ENCODE measurements around the gene CHST1. TPM values are rescaled to one million over a fixed set of nuclear protein-coding genes. Genes with fewer than 3 reads are reported as not detected.

CHST1 gene
- total and polyA plus RNA-seq, 10 of the 15 experiments (the other 5 are each of a cell fraction or from before 2014, with no cell fraction given), result not detected

DNA sequence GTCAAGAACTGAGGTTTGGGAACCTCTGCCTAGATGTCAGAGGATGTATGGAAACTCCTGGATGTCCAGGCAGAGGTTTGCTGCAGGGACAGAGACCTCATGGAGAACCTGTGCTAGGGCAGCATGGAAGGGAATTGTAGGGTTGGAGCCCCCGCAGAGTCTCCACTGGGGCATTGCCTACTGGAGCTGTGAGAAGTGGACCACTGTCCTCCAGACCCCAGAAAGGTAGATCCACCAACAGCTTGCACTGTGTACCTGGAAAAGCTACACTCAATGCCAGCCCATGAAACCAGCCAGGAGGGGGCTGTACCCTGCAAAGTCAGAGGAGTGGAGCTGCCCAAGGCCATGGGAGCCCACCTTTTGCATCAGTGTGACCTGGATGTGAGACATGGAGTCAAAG is 29.5 kb downstream of the CHST1 start:
- RAD21 ChIA-PET (ENCODE audit: unreplicated experiment), result no interaction called here
- CTCF ChIA-PET, result no interaction called here
- SMC1A ChIA-PET (ENCODE audit: uncharacterized antibody, unreplicated experiment), result no interaction called here
- DNase-seq (ENCODE audit: low read depth, low spot score), result no peak
- POLR2A ChIA-PET, result no interaction called here
- in situ Hi-C loops (cut with MboI) (no loop called here), intact Hi-C loops (cut with micrococcal nuclease; ENCODE audit: unreplicated experiment) (no loop called here)
- TF ChIP-seq POLR2AphosphoS5 (IDR thresholded peaks at IDR 0.05; ENCODE audit: low read length), result no peak
- TF ChIP-seq SPI1 (IDR thresholded peaks at IDR 0.05; ENCODE audit: borderline replicate concordance, insufficient read depth, low read depth, low read length), result no peak
- TF ChIP-seq, protein P1, sequence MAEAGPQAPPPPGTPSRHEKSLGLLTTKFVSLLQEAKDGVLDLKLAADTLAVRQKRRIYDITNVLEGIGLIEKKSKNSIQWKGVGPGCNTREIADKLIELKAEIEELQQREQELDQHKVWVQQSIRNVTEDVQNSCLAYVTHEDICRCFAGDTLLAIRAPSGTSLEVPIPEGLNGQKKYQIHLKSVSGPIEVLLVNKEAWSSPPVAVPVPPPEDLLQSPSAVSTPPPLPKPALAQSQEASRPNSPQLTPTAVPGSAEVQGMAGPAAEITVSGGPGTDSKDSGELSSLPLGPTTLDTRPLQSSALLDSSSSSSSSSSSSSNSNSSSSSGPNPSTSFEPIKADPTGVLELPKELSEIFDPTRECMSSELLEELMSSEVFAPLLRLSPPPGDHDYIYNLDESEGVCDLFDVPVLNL (IDR thresholded peaks at IDR 0.05; ENCODE audit: low read depth, low read length), result no peak
- TF ChIP-seq TCF12 (IDR thresholded peaks at IDR 0.05; ENCODE audit: low read depth, low read length), result no peak
- no peak for TF ChIP-seq SIN3A (IDR thresholded peaks at IDR 0.05; ENCODE audit: low read depth, low read length)
- TF ChIP-seq MXI1 (IDR thresholded peaks at IDR 0.05; ENCODE audit: low read depth, low read length), result no peak
- no peak for TF ChIP-seq ESRRA (IDR thresholded peaks at IDR 0.05; ENCODE audit: low read length)
- H2AFZ ChIP-seq (ENCODE audit: control insufficient read depth, low read depth, low read length), result no peak overlapping the region
- no peaks in the 10 kb centered on the region for H4K20me1 ChIP-seq (ENCODE audit: control insufficient read depth, insufficient read depth)
- H3K4me3 ChIP-seq, result no peak overlapping the region
- no peak for ATAC-seq
- H3K4me2 ChIP-seq (ENCODE audit: control insufficient read depth, insufficient read depth), result no peak overlapping the region
- H3K79me2 ChIP-seq (ENCODE audit: control insufficient read depth, insufficient read depth, low read length), result no peaks in the 10 kb centered on the region
- no TSS peak for BruUV-seq (replicated peaks)
- no peaks in the 10 kb centered on the region for H3K9me3 ChIP-seq (replicated peaks; ENCODE audit: control insufficient read depth, insufficient read depth, low read length)
- 33% methylated on average over 1 of the region's 1 CpG for WGBS (ENCODE audit: insufficient coverage, insufficient replicate concordance, low lambda C conversion rate, missing lambda C conversion rate)
- H3K27ac ChIP-seq (ENCODE audit: control insufficient read depth, insufficient read depth), result no peak overlapping the region
- no peaks in the 10 kb centered on the region for H3K4me1 ChIP-seq (ENCODE audit: control insufficient read depth, insufficient read depth, low read length)
- no peak for FAIRE-seq
- H3K36me3 ChIP-seq (ENCODE audit: control insufficient read depth in 2 of 2, insufficient read depth in 2 of 2, low read length in 1 of 2), result no peaks in the 10 kb centered on the region
- H3K9ac ChIP-seq (ENCODE audit: control insufficient read depth, insufficient read depth, low read length), result no peak overlapping the region
- no peaks in the 10 kb centered on the region; a peak in 1 of 4 replicates for H3K27me3 ChIP-seq (replicated peaks in 1 of 2; ENCODE audit: control insufficient read depth in 2 of 2, insufficient read depth in 2 of 2, low read length in 1 of 2)

DNA sequence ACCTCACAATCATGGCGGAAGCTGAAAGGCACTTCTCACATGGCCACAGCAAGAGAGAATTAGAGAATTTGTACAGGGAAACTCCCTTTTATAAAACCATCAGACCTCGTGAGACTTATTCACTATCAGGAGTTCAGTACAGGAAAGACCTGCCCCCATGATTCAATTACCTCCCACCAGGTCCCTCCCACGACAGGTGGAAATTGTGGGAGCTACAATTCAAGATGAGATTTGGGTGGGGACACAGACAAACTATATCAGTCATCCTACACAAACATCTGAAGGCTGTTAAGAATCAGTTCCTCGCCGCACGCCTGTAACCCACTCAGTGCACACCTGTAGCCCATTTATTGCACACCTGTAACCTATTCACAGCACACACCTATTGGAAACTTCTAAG is 39.8 kb downstream of the CHST1 start:
- Histone ChIP-seq H3K4me2 (ENCODE audit: control insufficient read depth, insufficient read depth) (no peak overlapping the region), H3K4me3 (no peak overlapping the region), H3K27ac (ENCODE audit: control insufficient read depth, insufficient read depth) (no peak overlapping the region), H3K36me3 (ENCODE audit: control insufficient read depth in 2 of 2, insufficient read depth in 2 of 2, low read length in 1 of 2) (no peaks in the 10 kb centered on the region), H3K9ac (ENCODE audit: control insufficient read depth, insufficient read depth, low read length) (no peak overlapping the region), H4K20me1 (ENCODE audit: control insufficient read depth, insufficient read depth) (no peaks in the 10 kb centered on the region), H3K79me2 (ENCODE audit: control insufficient read depth, insufficient read depth, low read length) (no peaks in the 10 kb centered on the region), H3K4me1 (ENCODE audit: control insufficient read depth, insufficient read depth, low read length) (no peaks in the 10 kb centered on the region), H3K27me3 (replicated peaks in 1 of 2; ENCODE audit: control insufficient read depth in 2 of 2, insufficient read depth in 2 of 2, low read length in 1 of 2) (no peaks in the 10 kb centered on the region; a peak in 1 of 4 replicates), H3K9me3 (replicated peaks; ENCODE audit: control insufficient read depth, insufficient read depth, low read length) (peaks cover 2% of the 10 kb centered on the region; the same call in 1 of the 3 replicates), H2AFZ (ENCODE audit: control insufficient read depth, low read depth, low read length) (no peak overlapping the region)
- ATAC-seq (no peak), DNase-seq (ENCODE audit: low read depth, low spot score) (no peak), FAIRE-seq (no peak)
- RAD21 ChIA-PET (ENCODE audit: unreplicated experiment), result no interaction called here
- 53% methylated on average over 6 of the region's 6 CpGs for WGBS (ENCODE audit: insufficient coverage, insufficient replicate concordance, low lambda C conversion rate, missing lambda C conversion rate)
- CTCF ChIA-PET, result no interaction called here
- BruUV-seq (replicated peaks), result no TSS peak
- intact Hi-C loops (cut with micrococcal nuclease; ENCODE audit: unreplicated experiment) (no loop called here), in situ Hi-C loops (cut with MboI) (no loop called here)
- POLR2A ChIA-PET, result no interaction called here
- SMC1A ChIA-PET (ENCODE audit: uncharacterized antibody, unreplicated experiment), result no interaction called here
- TF ChIP-seq ZNF384 (IDR thresholded peaks at IDR 0.05; ENCODE audit: borderline replicate concordance, low read depth, low read length) (no peak), TCF12 (IDR thresholded peaks at IDR 0.05; ENCODE audit: low read depth, low read length) (no peak), POU2F2 (IDR thresholded peaks at IDR 0.05; ENCODE audit: borderline replicate concordance, low read depth, low read length) (no peak), JUNB (IDR thresholded peaks at IDR 0.05) (no peak)
- TF ChIP-seq, protein P1 (IDR thresholded peaks at IDR 0.05; ENCODE audit: low read depth, low read length), result no peak
- TF ChIP-seq, protein P2, sequence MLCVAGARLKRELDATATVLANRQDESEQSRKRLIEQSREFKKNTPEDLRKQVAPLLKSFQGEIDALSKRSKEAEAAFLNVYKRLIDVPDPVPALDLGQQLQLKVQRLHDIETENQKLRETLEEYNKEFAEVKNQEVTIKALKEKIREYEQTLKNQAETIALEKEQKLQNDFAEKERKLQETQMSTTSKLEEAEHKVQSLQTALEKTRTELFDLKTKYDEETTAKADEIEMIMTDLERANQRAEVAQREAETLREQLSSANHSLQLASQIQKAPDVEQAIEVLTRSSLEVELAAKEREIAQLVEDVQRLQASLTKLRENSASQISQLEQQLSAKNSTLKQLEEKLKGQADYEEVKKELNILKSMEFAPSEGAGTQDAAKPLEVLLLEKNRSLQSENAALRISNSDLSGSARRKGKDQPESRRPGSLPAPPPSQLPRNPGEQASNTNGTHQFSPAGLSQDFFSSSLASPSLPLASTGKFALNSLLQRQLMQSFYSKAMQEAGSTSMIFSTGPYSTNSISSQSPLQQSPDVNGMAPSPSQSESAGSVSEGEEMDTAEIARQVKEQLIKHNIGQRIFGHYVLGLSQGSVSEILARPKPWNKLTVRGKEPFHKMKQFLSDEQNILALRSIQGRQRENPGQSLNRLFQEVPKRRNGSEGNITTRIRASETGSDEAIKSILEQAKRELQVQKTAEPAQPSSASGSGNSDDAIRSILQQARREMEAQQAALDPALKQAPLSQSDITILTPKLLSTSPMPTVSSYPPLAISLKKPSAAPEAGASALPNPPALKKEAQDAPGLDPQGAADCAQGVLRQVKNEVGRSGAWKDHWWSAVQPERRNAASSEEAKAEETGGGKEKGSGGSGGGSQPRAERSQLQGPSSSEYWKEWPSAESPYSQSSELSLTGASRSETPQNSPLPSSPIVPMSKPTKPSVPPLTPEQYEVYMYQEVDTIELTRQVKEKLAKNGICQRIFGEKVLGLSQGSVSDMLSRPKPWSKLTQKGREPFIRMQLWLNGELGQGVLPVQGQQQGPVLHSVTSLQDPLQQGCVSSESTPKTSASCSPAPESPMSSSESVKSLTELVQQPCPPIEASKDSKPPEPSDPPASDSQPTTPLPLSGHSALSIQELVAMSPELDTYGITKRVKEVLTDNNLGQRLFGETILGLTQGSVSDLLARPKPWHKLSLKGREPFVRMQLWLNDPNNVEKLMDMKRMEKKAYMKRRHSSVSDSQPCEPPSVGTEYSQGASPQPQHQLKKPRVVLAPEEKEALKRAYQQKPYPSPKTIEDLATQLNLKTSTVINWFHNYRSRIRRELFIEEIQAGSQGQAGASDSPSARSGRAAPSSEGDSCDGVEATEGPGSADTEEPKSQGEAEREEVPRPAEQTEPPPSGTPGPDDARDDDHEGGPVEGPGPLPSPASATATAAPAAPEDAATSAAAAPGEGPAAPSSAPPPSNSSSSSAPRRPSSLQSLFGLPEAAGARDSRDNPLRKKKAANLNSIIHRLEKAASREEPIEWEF (IDR thresholded peaks at IDR 0.05; ENCODE audit: insufficient replicate concordance, low read depth, low read length), result no peak
